Right lobe of liver (tissue), 6 donors: Measurements from ENCODE around the gene APOB. TPM values are rescaled to one million over a fixed set of nuclear protein-coding genes. Genes with fewer than 3 reads are reported as not detected.

Experiments used
- ATAC-seq, 4 donors: fragments of 200-7000 bp; cut with Tn5 transposase; one replicate each; pipeline ENCODE4 v1.9.1; 2020; ENCODE audit warnings: mild to moderate bottlenecking in 4 of 4, moderate library complexity in 4 of 4
- DNase-seq, 3 donors: peaks; one replicate each; pipeline ENCODE4 v3.0.0-alpha.2; 2020
- H3K27ac ChIP-seq, 3 donors: fragments of 200-600 bp; one replicate each; pipeline ENCODE4 v1.8.0; 2022
- H3K27me3 ChIP-seq, 2 donors: fragments of 200-600 bp; one replicate each; pipeline ENCODE4 v1.8.0; 2022
- H3K36me3 ChIP-seq, 4 donors: fragments of 200-600 bp; sonication (generic) in 1 of 4; one replicate each; pipeline versions ENCODE4 v1.5.1 to v1.8.0; 2017 to 2022; ENCODE audit warnings: control low read depth in 1 of 4
- H3K4me1 ChIP-seq, 4 donors: fragments of 200-600 bp; sonication (generic) in 1 of 4; one replicate each; pipeline versions ENCODE4 v1.5.1 to v1.8.0; 2017 to 2022; ENCODE audit warnings: control low read depth in 1 of 4
- H3K4me3 ChIP-seq, 3 donors: fragments of 200-600 bp; one replicate each; pipeline ENCODE4 v1.8.0; 2022
- H3K9me3 ChIP-seq, 4 donors: fragments of 200-600 bp; sonication (generic) in 1 of 4; one replicate each; pipeline versions ENCODE4 v1.5.1 to v1.8.0; 2017 to 2022; ENCODE audit warnings: control low read depth in 1 of 4
- CTCF ChIP-seq, 4 donors: fragments of 200-600 bp in 3 of 4; fragments of 450-650 bp in 1 of 4; IDR thresholded peaks; one replicate each; pipeline versions ENCODE4 v1.5.1 to v1.8.0; 2016 to 2022; ENCODE audit warnings: antibody characterized with exemption in 4 of 4, mild to moderate bottlenecking in 2 of 4
- POLR2A ChIP-seq: fragments of 450-650 bp; IDR thresholded peaks from one replicate; pipeline ENCODE4 v1.6.1; 2017; ENCODE audit warnings: antibody characterized with exemption, mild to moderate bottlenecking
- WGBS: methylation state at CpG from one replicate; pipeline ENCODE4 v1.1.6; 2018; ENCODE audit warnings: low coverage, low lambda C conversion rate; ENCODE audit not compliant: insufficient coverage; ENCODE audit errors: missing lambda C conversion rate; 5-methylcytosine and 5-hydroxymethylcytosine counted together
- intact Hi-C, 2 donors: fragments of 100-400 bp; cut with DNase I; formaldehyde crosslinking; loops; one replicate each; pipeline versions ENCODE4 v1.11.2 to v1.14.1; 2022
- total RNA-seq, 6 experiments: library from RNA; depleted of rRNA in 2 of 6; stranded (reverse); fragments of >200 nt in 2 of 6; fragmentation: NEBNext Ultra II Directional in 3 of 6; extraction: Animal tissue kit (Norgen Biotek cat#: 25700) in 3 of 6; gene quantifications; one replicate each; pipeline versions ENCODE4 v1.1.0 to v1.2.4, GENCODE V29; 2016 to 2023
- donor health status: DM: no; HTN: yes; CAD: no.
- donor health status: DM: no; HTN: no; CAD: no.
- donor health status: DM: no; HTN: no; CAD: no.
- donor health status: DM: no; HTN: yes; CAD: no.
- donor health status: DM: no; HTN: yes; CAD: no.

The APOB gene
- total RNA-seq, 6 experiments from 2014 or later, result 2,615 to 3,271 (median 2,774) TPM

GRCh38 chr2:21003572-21004180 is 40.2 kb downstream of the APOB start:
- 100% methylated on average over 2 of the region's 2 CpGs for WGBS
- intact Hi-C loops, result no loop called here

GRCh38 chr2:21002814-21003192 is 41.1 kb downstream of the APOB start:
- TF ChIP-seq POLR2A (no peak), CTCF (IDR thresholded peaks at IDR 0.05) (no peak)
- no peaks in the 10 kb centered on the region for H3K9me3 ChIP-seq
- H3K27me3 ChIP-seq, result no peaks in the 10 kb centered on the region
- intact Hi-C loops, result no loop called here
- WGBS, result 60% methylated on average over 1 of the region's 4 CpGs
- peaks cover 0 to 61% (median 22%) of the 10 kb centered on the region in 4 donors for H3K36me3 ChIP-seq
- H3K27ac ChIP-seq, result no peak overlapping the region
- no peaks in the 10 kb centered on the region for H3K4me1 ChIP-seq
- no peak for ATAC-seq
- no peak for DNase-seq
- no peak overlapping the region for H3K4me3 ChIP-seq

More at GRCh38 chr2:21003572-21004180, 40.2 kb downstream of the APOB start:
- Histone ChIP-seq H3K4me1 (no peaks in the 10 kb centered on the region), H3K27ac (no peak overlapping the region), H3K27me3 (no peaks in the 10 kb centered on the region), H3K9me3 (no peaks in the 10 kb centered on the region), H3K36me3 (peaks cover 0 to 70% (median 27%) of the 10 kb centered on the region in 4 donors), H3K4me3 (no peak overlapping the region)
- ATAC-seq (no peak), DNase-seq (no peak)
- peak; percentile 19 for TF ChIP-seq POLR2A
- no peak for TF ChIP-seq CTCF (IDR thresholded peaks at IDR 0.05)

GRCh38 chr2:21001988-21002813 is 41.7 kb downstream of the APOB start:
- H3K4me1 ChIP-seq, result no peaks in the 10 kb centered on the region
- ATAC-seq (peak in 1 of 4 donors; percentile 1), DNase-seq (no peak)
- H3K27ac ChIP-seq, result no peak overlapping the region
- intact Hi-C loops, result no loop called here
- no peak overlapping the region for H3K4me3 ChIP-seq
- H3K27me3 ChIP-seq, result no peaks in the 10 kb centered on the region
- 56% methylated on average over 9 of the region's 9 CpGs for WGBS
- TF ChIP-seq CTCF (IDR thresholded peaks at IDR 0.05) (no peak), POLR2A (no peak)
- peaks cover 0 to 56% (median 22%) of the 10 kb centered on the region in 4 donors for H3K36me3 ChIP-seq
- H3K9me3 ChIP-seq, result no peaks in the 10 kb centered on the region

- no peak for ATAC-seq
- Histone ChIP-seq H3K4me3 (no peak overlapping the region), H3K9me3 (no peaks in the 10 kb centered on the region), H3K27ac (no peak overlapping the region), H3K4me1 (no peaks in the 10 kb centered on the region), H3K36me3 (peaks cover 0 to 48% (median 22%) of the 10 kb centered on the region in 4 donors), H3K27me3 (no peaks in the 10 kb centered on the region)
- WGBS, result 58% methylated on average over 4 of the region's 4 CpGs
- no peak for DNase-seq
- intact Hi-C loops, result no loop called here
- TF ChIP-seq CTCF (IDR thresholded peaks at IDR 0.05) (no peak), POLR2A (peak; percentile 24)
Observed at GRCh38 chr2:21001225-21001946, 42.5 kb downstream of the APOB start.
